NCI-H1048 (cell line): Measurements from ENCODE around the gene GSN.
A peak's percentile ranks its signal among the peaks of the same experiment; 100 is the strongest.

ENCODE experiments used
- DNase-seq: peaks from one replicate; lab custom pipeline; 2025; lab: John Stamatoyannopoulos, UW

Gene GSN

DNA sequence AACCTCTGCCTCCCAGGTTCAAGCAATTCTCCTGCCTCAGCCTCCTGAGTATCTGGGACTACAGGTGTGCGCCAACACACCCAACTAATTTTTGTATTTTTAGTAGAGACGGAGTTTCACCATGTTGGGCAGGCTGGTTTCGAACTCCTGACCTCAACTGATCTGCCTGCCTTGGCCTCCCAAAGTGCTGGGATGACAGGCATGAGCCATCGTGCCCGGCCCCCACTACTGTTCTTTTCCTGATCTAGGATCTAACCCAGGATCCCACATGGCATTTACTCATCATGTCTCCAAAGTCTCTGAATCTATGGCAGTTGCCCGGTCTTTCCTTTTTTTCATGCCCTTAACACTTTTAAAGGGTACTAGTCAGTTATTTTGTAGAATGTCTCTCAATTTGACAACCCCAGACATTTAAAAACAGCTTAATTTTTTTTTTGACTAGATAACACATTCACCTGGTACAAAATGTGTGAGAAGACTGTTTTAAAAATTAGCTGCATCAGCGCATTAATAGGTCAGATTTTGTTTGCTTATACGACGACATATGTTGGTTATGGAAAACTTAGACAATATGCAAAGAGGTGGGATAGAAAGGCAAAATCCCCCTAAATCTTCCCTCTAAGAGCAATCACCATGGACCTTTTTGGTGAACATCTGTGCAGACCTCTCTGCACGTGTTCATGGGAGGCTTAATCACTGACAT lies 55.6 kb downstream of the GSN start:
- DNase-seq = no peak

GRCh38 chr9:121324316-121324715 lies 56.4 kb downstream of the GSN start:
- no peak for DNase-seq

DNA sequence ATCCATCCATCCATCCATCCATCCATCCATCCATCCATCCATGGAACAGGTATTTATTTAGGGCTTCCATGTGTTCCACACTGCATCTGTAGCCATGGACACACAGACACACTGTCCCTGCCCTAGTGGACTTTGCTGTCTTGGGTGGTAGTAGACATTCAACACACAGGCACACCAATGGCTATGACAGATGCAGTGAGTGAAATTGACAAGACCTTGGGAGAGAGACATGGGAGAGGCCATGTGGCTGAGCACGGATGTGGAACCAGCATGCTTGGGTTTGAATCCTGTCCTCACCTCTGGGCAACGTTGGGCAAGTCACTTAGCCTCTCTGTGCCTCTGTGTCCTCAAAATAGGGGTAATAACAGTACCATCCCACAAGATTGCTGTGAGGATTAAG lies 56.8 kb downstream of the GSN start:
- no peak for DNase-seq

- DNase-seq = no peak
Observed at GRCh38 chr9:121325387-121325786, 57.4 kb downstream of the GSN start.

DNA sequence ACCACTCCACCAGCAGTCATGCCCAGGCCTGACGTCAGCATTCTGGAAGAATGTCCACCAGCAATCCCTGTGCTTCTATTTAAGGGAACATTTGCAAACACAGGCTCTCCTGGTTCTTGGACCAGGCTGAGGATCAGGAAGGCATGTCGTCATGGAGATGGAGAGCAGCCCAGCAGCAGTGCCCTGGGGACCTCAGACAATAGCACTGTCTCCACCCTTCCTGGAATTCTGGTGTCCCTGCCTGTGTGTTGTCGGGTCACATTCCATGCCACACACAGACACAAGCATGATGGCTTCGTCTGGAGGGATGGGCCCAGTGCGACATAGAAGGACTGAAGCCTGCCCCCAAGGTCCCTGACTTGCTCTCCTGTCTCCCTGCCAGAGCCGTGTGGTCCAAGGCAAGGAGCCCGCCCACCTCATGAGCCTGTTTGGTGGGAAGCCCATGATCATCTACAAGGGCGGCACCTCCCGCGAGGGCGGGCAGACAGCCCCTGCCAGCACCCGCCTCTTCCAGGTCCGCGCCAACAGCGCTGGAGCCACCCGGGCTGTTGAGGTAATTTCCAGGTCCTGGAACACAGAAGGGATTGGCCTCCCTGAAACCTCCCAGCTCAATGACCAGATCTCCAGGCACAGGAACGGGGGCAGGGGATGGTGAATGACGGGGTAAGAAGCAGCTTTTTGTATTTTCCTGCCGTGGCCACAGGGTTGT lies 58.3 kb downstream of the GSN start:
- DNase-seq = no peak

- no peak for DNase-seq
Observed at GRCh38 chr9:121326901-121327613, 59.1 kb downstream of the GSN start.

DNA sequence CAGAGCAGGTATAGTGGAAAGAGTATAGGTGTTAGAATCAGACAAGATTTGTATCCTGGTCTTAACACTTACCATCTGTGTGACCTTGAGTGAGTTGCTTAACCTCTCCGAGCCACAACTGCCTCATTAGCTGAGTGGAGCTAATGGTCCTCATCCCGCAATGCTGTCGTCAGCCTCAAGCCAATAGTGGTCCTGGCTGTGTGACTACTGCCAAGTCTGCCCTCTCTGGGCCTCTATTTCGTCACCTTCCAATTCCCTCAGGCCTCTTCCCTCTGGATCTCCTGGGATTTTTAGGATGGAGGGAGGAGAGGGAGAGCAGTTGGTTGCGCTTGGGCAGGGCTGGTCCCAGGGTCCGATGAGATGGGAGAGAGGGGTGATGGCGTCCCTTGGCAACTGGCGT lies 60.5 kb downstream of the GSN start:
- no peak for DNase-seq

GRCh38 chr9:121328876-121329681 lies 61.1 kb downstream of the GSN start:
- no peak for DNase-seq

- no peak for DNase-seq
Observed at GRCh38 chr9:121331549-121331948, 63.6 kb downstream of the GSN start.

- DNase-seq = no peak
Observed at GRCh38 chr9:121331992-121332685, 64.2 kb downstream of the GSN start.

GRCh38 chr9:121333950-121334773 lies 66.2 kb downstream of the GSN start:
- no peak for DNase-seq

- DNase-seq = no peak
Observed at GRCh38 chr9:121336665-121337064, 68.7 kb downstream of the GSN start.

DNA sequence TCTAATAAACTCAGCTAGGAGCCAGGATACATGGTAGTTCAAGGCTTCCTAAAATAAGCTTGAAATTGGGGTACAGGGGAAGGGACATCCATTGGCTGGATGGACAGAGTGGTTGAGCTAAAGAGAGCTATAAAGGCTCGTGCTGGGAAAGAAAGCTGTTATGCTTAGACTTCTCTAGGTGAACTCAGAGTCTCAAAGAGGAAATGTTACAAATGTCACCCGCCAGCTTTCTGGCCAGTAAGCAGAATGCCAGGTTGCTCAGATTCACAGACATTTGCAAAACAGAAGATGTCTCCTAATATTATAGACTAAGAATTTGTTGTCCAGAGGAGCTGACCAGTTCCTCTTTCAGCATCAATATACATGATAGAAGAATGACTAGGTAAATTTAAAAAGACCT lies 71.5 kb downstream of the GSN start:
- DNase-seq = no peak

DNA sequence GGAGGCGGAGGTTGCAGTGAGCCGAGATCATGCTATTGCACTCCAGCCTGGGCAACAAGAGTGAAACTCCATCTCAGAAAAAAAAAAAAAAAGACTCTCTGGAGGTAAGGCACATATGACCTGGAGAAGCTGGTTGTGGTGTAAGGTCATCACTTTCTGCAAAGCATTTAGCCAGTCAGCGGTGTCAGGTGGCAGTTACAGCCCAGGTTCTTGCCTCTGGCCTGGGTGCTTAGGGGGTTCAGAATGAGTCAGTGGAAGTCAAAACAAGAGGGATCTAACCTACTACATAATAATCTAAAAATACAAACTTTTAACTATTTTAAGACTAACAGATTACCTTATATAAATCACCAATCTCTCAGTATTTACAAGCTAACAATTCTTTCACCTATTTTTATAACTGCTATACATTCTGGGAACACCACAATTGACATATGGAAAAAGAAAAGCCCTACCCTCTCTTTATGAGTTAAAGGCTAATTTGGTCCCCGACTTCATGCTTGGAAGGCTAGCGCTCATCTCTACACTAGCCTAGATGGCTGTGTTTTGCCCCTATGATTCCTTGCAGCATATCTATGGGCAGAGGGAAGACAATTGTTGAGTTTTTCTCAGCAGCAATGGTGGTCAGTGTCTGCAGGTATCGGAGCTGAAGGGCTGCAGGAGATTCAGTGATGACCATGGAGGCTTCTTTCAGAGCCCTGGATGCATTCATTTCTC lies 72.9 kb downstream of the GSN start:
- no peak for DNase-seq

GRCh38 chr9:121344184-121344583 lies 76.2 kb downstream of the GSN start:
- no peak for DNase-seq

DNA sequence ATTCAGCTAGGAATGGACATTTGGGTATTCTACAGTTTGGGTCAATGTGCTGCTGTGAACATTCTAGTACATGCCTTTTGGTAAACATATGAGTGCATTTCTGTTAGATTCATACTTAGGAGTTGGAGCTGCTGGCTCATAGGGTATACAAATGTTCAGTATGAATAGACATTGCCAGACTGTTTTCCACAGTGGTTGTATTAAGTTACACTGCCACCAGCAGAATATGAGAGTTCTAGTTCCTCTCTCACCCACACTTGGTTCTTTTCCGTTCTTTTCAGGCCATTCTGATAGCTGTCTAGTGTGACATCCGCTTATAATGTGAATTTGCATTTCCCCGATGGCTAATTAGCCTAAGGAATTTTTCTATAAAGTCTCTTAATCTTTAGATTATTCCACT lies 77.1 kb downstream of the GSN start:
- DNase-seq = no peak

GRCh38 chr9:121348221-121348620 lies 80.3 kb downstream of the GSN start:
- no peak for DNase-seq

DNA sequence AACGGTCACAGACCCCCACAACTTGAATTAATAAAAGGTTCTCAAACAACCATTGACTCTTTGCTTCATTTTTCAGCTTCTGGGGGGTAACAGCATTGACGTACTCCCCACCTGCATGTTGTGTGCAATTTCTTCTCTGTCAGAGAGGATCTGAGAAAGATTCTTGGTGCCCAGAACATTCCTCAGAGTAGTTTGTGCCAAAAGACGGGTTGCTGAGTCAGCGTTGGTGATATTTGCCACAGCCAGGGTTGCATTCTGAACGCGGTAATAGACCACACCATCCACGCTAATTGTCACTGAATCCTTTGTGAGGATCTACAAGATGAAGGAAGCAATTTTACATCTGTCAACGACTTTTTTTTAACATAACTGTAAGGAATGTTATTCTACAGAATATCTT lies 81.0 kb downstream of the GSN start:
- no peak for DNase-seq

GRCh38 chr9:121350036-121350435 lies 82.1 kb downstream of the GSN start:
- DNase-seq = no peak

- DNase-seq = peak; percentile 75
Observed at GRCh38 chr9:121350993-121351561, 83.1 kb downstream of the GSN start.
